Mammary epithelial cell (primary cell): Measurements from ENCODE around the gene NCAM2.

Source experiments
- EZH2 ChIP-seq: IDR thresholded peaks from 2 replicates; pipeline ENCODE4 v1.6.1; 2012; ENCODE audit warnings: low read length, inconsistent platforms, borderline replicate concordance
- TF ChIP-seq, protein P1 (sequence below), 2 donors: IDR thresholded peaks in 1 of 2; conservative IDR thresholded peaks in 1 of 2; 2 replicates each; pipeline ENCODE4 v1.5.1; 2011 to 2012; ENCODE audit warnings: inconsistent platforms in 2 of 2, low read length in 2 of 2, mild to moderate bottlenecking in 2 of 2, control low read depth in 1 of 2, low read depth in 1 of 2; ENCODE audit not compliant: insufficient read depth in 1 of 2; ENCODE audit errors: extremely low read depth in 1 of 2

DNA sequence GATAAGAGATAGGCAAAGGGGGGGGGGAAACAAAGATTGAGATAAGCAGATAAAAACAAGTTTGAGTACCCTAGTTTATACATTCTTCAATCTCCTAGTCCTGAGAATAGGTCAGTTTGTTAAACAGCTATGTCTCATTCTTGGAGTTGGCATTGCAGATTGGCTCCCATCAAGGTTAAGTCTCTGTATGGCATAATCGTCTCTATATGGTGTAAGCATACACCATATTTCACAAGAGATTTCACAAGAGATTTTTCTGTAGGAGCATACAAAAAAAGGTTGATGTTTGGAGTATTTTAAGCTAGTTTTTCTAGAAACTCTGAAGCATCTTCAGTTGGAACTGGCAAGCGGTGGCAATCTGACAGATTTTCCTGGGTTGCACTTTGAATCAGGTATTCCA, 35.8 kb downstream of the NCAM2 start:
- TF ChIP-seq, protein P1, sequence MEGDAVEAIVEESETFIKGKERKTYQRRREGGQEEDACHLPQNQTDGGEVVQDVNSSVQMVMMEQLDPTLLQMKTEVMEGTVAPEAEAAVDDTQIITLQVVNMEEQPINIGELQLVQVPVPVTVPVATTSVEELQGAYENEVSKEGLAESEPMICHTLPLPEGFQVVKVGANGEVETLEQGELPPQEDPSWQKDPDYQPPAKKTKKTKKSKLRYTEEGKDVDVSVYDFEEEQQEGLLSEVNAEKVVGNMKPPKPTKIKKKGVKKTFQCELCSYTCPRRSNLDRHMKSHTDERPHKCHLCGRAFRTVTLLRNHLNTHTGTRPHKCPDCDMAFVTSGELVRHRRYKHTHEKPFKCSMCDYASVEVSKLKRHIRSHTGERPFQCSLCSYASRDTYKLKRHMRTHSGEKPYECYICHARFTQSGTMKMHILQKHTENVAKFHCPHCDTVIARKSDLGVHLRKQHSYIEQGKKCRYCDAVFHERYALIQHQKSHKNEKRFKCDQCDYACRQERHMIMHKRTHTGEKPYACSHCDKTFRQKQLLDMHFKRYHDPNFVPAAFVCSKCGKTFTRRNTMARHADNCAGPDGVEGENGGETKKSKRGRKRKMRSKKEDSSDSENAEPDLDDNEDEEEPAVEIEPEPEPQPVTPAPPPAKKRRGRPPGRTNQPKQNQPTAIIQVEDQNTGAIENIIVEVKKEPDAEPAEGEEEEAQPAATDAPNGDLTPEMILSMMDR (conservative IDR thresholded peaks at IDR 0.05 in 1 of 2, IDR thresholded peaks at IDR 0.05 in 1 of 2; ENCODE audit: extremely low read depth in 1 of 2, insufficient read depth in 1 of 2, low read depth in 1 of 2, low read length in 2 of 2), result no peak
- no peak for TF ChIP-seq EZH2
